OCI-LY3 (cell line): ENCODE data around the gene TMOD2.

Experiments
- H2AFZ ChIP-seq: fragments of 200-600, 300-600 bp; shearing (Covaris generic); 2 replicates; pipeline ENCODE4 v1.6.0; 2014; ENCODE audit warnings: antibody characterized with exemption, low read depth, low read length
- H3K27ac ChIP-seq: fragments of 200-600, 300-600 bp; sonication (generic); 2 replicates; pipeline ENCODE4 v1.5.1; 2014; ENCODE audit warnings: mild to moderate bottlenecking, low read length, moderate library complexity, mixed read lengths
- H3K27me3 ChIP-seq: fragments of 200-600, 300-600 bp; sonication (generic); 2 replicates; pipeline ENCODE4 v1.6.1; 2014; ENCODE audit warnings: low read depth, low read length, mixed read lengths
- H3K36me3 ChIP-seq: fragments of 200-600, 300-600 bp; sonication (generic); replicated peaks from 2 replicates; pipeline ENCODE3; 2014; ENCODE audit warnings: low read depth, low read length, mixed read lengths
- H3K4me1 ChIP-seq: fragments of 300-600, 200-600 bp; sonication (generic); 2 replicates; pipeline ENCODE4 v1.6.1; 2014; ENCODE audit warnings: low read length, mixed read lengths
- H3K4me2 ChIP-seq: fragments of 200-600, 300-600 bp; sonication (generic); 2 replicates; pipeline ENCODE4 v1.6.1; 2014; ENCODE audit warnings: low read length, mixed read lengths
- H3K4me3 ChIP-seq: fragments of 300-600, 200-600 bp; sonication (generic); 2 replicates; pipeline ENCODE4 v1.5.1; 2014; ENCODE audit warnings: antibody characterized with exemption, mild to moderate bottlenecking, low read length, moderate library complexity
- H3K79me2 ChIP-seq: fragments of 300-600, 200-600 bp; shearing (Covaris generic); 2 replicates; pipeline ENCODE4 v1.6.1; 2014; ENCODE audit warnings: mild to moderate bottlenecking, low read length, mixed read lengths
- H3K9ac ChIP-seq: fragments of 300-600, 200-600 bp; shearing (Covaris generic); 2 replicates; pipeline ENCODE4 v1.6.0; 2014; ENCODE audit warnings: mild to moderate bottlenecking, low read length, moderate library complexity
- H3K9me3 ChIP-seq: fragments of 200-600, 300-600 bp; shearing (Covaris generic); 2 replicates; pipeline ENCODE4 v1.6.1; 2014; ENCODE audit warnings: low read length, mixed read lengths; ENCODE audit not compliant: insufficient read depth
- H4K20me1 ChIP-seq: fragments of 200-600, 300-600 bp; sonication (generic); 2 replicates; pipeline ENCODE4 v1.6.1; 2016; ENCODE audit warnings: low read length, mixed read lengths; ENCODE audit not compliant: insufficient read depth
- CTCF ChIP-seq: fragments of 200-600, 300-600 bp; sonication (generic); IDR thresholded peaks from 2 replicates; pipeline ENCODE4 v1.5.1; 2014; ENCODE audit warnings: antibody characterized with exemption, low read length, low read depth
- EZH2phosphoT487 ChIP-seq: fragments of 200-600 bp; shearing (Covaris generic); IDR thresholded peaks from 2 replicates; pipeline ENCODE4 v1.6.1; 2018; ENCODE audit warnings: antibody characterized with exemption, mixed run types, low read depth

The TMOD2 gene

GRCh38 chr15:51840692-51841091, 89.3 kb downstream of the TMOD2 start:
- Histone ChIP-seq H2AFZ (no peak overlapping the region), H3K9ac (no peak overlapping the region), H3K4me3 (no peak overlapping the region), H3K27ac (no peak overlapping the region), H3K27me3 (no peaks in the 10 kb centered on the region), H3K36me3 (no peaks in the 10 kb centered on the region), H4K20me1 (peaks cover 83% of the 10 kb centered on the region), H3K4me1 (peaks cover 36% of the 10 kb centered on the region), H3K79me2 (peaks cover 93% of the 10 kb centered on the region), H3K9me3 (no peaks in the 10 kb centered on the region), H3K4me2 (no peak overlapping the region)
- TF ChIP-seq EZH2phosphoT487 (no peak), CTCF (no peak)

DNA sequence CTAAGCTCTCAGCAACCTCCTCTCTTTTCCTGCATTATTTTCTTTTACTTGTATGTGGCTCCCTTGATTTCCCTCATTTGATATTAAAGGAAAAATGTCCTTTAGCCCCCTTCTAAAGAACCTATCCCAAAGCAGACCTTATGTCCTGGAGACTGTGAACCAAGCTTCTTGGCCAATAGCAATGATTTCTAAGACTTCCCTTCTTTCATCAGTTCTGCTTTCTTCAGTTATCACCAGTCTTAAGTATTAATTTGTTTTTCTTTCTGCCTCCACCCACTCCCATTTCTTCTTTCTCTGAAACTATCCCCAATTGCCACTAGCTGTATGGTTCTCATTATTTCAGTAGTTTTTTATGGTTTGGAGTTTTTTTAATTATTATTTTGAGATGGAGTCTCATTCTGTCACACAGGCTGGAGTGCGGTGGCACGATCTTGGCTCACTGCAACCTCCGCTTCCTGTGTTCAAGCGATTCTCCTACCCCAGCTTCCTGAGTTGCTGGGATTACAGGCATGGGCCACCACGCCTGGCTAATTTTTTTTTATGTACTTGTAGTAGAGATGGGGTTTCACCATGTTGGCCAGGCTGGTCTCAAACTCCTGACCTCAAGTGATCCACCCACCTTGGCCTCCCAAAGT, 90.1 kb downstream of the TMOD2 start:
- H4K20me1 ChIP-seq, result peaks cover 83% of the 10 kb centered on the region
- H3K4me3 ChIP-seq, result no peak overlapping the region
- H3K4me2 ChIP-seq, result no peak overlapping the region
- no peaks in the 10 kb centered on the region for H3K9me3 ChIP-seq
- no peak overlapping the region for H3K27ac ChIP-seq
- peaks cover 94% of the 10 kb centered on the region for H3K79me2 ChIP-seq
- TF ChIP-seq EZH2phosphoT487, result no peak
- TF ChIP-seq CTCF, result no peak
- no peaks in the 10 kb centered on the region for H3K36me3 ChIP-seq
- H3K4me1 ChIP-seq, result peaks cover 41% of the 10 kb centered on the region
- H2AFZ ChIP-seq, result no peak overlapping the region
- H3K27me3 ChIP-seq, result no peaks in the 10 kb centered on the region
- H3K9ac ChIP-seq, result no peak overlapping the region

DNA sequence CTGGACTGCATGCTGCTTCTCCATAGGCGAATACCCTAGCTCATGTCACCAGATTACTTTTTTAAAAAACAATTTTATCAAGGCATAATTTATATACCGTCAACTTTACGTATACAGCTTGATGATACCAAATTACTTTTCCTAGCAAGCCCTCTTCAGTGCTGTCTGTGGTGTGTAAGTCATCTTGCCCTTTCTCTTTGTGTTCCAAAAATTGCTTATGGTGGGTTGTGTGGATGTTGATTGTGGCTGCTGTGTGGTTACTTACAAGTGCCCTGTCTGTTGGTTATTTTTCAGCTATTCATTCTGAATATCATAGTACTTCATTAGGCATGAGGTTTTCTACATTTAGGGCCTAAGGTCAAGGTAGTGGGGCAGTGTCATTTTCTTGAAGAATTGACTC, 90.9 kb downstream of the TMOD2 start:
- Histone ChIP-seq H4K20me1 (peaks cover 84% of the 10 kb centered on the region), H3K36me3 (no peaks in the 10 kb centered on the region), H3K27me3 (no peaks in the 10 kb centered on the region), H3K27ac (no peak overlapping the region), H3K9me3 (no peaks in the 10 kb centered on the region), H3K79me2 (peaks cover 95% of the 10 kb centered on the region), H3K4me2 (no peak overlapping the region), H3K4me1 (peaks cover 45% of the 10 kb centered on the region), H3K4me3 (no peak overlapping the region), H2AFZ (no peak overlapping the region), H3K9ac (no peak overlapping the region)
- TF ChIP-seq CTCF (no peak), EZH2phosphoT487 (no peak)

DNA sequence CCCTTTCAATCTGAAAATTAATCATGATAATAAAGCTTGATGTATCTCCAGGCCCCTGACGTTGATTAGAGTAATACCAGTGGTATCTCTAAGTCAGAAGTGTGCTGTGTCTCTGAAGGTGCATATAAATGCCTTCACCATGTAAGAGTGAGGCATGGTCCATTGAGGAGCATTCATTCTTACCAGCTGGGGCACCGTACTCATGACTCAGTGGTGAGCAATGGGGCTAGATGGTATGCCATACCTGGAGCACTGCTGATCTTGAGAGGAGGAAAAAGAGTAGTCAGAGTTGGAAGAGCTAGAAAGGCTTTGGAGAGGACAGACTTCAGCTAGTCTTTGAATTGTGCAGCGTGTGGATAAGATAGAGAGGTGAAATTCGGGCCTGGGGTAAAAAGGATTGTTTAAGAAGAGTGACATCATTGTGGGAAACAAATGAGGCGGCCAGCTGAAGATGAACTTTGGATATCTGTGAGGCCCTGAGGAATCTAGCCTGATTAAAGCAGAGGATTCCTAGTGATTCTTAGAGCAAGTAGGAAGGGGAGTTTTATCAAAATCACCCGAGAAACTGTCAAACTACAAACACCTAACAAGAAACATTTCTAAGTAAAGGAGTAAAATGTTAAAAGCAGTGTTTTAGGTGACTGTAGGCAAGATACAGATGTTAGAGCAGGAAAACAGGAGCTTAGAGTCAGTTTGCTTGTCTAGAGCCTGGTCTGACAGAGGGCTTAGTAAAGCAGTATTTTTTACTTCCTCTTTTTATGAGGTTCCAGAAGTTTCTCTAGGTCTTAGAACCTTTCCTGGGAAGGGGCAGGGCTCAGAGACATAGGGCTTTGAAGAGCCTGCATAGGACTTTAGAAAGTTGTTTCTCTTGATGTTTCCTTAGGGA, 91.7 kb downstream of the TMOD2 start:
- TF ChIP-seq EZH2phosphoT487, result no peak
- TF ChIP-seq CTCF, result no peak
- Histone ChIP-seq H4K20me1 (peaks cover 84% of the 10 kb centered on the region), H2AFZ (no peak overlapping the region), H3K4me1 (peaks cover 36% of the 10 kb centered on the region), H3K27ac (no peak overlapping the region), H3K27me3 (no peaks in the 10 kb centered on the region), H3K36me3 (no peaks in the 10 kb centered on the region), H3K79me2 (peaks cover 95% of the 10 kb centered on the region), H3K9me3 (no peaks in the 10 kb centered on the region), H3K9ac (no peak overlapping the region), H3K4me3 (no peak overlapping the region), H3K4me2 (peak overlapping the region; percentile 18; the same call in 1 of the 2 replicates)
